ENCODE data around the gene NSMCE1. TPM values are rescaled to one million over a fixed set of nuclear protein-coding genes. Genes with fewer than 3 reads are reported as not detected.
"Not testable (repeated sequence)": the region's sequence is repeated elsewhere in the genome, so short reads cannot be mapped to it uniquely, and the experiment has no call there.

The NSMCE1 gene
- total RNA-seq, 1 donor: 97.7 TPM

DNA sequence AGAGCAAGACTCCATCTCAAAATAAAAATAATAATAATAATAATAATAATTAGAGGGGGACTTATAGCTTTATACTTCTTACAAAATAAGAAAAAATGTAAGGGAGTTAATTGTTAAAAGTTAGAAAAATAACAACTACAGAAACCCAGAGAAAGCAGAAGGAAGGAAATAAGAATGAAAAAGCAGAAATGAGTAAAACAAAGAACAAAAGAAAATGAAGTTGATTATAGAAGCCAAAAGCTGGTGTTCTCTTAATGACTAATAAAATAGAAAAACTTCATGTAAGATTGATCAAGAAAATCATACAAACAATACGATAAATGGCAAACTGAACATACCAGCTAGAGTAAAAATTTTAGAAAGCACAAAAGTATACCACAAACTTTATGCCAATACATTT is 6.8 kb upstream of the NSMCE1 start:
- H3K4me3 ChIP-seq (ENCODE audit: low read depth, low read length): no peak overlapping the region
- TF ChIP-seq, protein P1, sequence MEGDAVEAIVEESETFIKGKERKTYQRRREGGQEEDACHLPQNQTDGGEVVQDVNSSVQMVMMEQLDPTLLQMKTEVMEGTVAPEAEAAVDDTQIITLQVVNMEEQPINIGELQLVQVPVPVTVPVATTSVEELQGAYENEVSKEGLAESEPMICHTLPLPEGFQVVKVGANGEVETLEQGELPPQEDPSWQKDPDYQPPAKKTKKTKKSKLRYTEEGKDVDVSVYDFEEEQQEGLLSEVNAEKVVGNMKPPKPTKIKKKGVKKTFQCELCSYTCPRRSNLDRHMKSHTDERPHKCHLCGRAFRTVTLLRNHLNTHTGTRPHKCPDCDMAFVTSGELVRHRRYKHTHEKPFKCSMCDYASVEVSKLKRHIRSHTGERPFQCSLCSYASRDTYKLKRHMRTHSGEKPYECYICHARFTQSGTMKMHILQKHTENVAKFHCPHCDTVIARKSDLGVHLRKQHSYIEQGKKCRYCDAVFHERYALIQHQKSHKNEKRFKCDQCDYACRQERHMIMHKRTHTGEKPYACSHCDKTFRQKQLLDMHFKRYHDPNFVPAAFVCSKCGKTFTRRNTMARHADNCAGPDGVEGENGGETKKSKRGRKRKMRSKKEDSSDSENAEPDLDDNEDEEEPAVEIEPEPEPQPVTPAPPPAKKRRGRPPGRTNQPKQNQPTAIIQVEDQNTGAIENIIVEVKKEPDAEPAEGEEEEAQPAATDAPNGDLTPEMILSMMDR (IDR thresholded peaks at IDR 0.05; ENCODE audit: insufficient read depth, low read length): no peak
- DNase-seq (ENCODE audit: low read depth): no peak

DNA sequence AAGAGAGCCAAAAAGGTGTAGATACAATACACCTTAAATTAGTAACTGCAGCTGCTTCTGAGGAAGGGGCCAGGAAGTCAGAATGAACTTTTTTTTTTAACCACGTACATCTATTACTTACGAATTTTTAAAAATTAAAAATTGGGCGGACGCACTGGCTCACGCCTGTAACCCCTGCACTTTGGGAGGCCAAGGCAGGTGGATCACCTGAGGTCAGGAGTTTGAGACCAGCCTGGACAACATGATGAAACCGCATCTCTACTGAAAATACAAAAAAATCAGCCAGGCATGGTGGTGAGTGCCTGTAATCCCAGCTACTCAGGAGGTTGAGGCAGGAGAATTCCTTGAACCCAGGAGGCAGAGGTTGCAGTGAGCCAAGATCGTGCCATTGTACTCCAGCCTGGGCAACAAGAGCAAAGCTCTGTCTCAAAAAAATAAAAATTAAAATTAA is 5.9 kb upstream of the NSMCE1 start:
- not testable (repeated sequence) for H3K4me3 ChIP-seq (ENCODE audit: low read depth, low read length); DNase-seq (ENCODE audit: low read depth)

DNA sequence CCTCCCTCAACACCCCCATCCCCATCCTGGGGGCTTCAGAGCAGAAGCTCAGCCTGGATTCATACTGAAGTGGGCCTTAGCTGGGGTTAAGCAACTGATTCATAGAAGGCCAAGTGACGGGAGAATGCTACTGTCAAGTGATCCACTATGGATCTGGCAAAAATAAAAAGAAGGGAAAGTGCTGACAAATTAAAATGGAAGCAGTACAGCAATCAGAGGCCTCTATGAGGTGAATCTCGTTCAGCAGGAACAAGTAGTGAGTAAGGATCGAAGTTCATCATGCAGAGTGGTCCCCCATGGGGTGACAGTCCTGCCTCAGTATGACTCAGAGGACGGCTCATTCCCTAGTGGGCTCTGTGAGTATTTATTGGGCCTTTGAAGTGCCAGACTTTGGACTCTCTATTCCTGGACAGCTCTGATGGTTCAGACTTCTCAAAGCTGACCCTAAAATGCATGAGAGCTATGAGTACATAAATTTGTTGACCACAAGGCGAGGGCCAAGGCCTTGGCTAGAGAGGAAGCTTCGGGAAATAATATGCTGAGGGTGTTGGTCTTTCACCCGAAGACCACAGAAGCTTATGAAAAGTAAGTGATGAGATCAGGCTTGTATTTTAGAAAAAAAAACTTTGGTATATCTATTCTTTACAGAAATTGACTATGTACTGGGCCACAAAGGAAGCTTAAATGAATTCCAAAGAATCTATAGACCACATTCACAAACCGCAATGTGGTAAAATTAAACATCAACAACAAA is 5.3 kb upstream of the NSMCE1 start:
- H3K4me3 ChIP-seq (ENCODE audit: low read depth, low read length): no peak overlapping the region
- TF ChIP-seq, protein P1 (IDR thresholded peaks at IDR 0.05; ENCODE audit: insufficient read depth, low read length): no peak
- DNase-seq (ENCODE audit: low read depth): no peak

DNA sequence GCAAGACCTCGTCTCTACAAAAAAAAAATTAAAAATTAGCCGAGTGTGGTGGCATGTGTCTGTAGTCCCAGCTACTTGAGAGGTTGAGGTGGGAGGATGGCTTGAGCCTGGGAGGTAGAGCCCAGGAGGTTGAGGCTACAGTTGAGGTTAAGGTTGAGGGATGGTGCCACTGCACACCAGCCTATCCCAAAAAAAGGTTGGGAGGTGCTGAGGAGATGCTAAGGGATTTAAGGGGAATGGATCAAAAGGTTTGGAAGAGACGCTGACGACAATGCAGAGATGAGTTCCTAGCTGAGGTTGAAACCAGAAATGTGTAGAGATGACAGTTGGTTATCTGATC is 4.7 kb upstream of the NSMCE1 start:
- TF ChIP-seq, protein P1 (IDR thresholded peaks at IDR 0.05; ENCODE audit: insufficient read depth, low read length): no peak
- no peak overlapping the region for H3K4me3 ChIP-seq (ENCODE audit: low read depth, low read length)
- no peak for DNase-seq (ENCODE audit: low read depth)

DNA sequence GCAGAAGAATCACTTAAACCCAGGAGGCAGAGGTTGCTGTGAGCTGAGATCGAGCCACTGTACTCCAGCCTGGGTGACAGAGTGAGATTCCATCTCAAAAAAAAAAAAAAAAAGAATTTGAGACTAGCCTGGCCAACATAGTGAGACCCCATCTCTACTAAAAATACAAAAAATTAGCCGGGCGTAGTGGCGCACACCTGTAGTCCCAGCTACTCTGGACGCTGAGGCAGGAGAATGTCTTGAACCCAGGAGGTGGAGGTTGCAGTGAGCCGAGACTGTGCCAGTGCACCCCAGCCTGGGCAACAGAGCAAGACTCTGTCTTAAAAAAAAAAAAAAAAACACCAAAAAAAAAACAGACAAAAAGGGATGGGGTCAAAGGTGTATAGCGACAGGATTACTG is 4.1 kb upstream of the NSMCE1 start:
- H3K4me3 ChIP-seq (ENCODE audit: low read depth, low read length); DNase-seq (ENCODE audit: low read depth): not testable (repeated sequence)

DNA sequence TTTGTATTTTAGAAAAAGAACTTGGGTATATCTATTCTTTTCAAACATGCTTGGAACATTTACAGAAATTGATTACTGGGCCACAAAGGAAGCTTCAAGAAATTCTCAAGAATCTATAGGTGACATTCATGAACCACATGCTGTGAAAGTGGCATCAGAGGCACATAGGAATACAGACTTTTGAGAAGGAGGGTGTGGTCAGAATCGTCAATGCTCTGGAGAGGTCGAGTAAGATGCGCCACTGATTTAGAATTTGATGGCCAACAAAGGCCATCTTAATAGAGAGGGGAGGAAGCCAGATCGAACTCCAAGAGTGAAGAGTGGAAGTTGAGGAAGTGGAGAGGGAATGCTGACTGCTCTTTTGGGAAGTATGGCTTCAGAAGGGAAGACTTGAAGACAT is 3.5 kb upstream of the NSMCE1 start:
- no peak for DNase-seq (ENCODE audit: low read depth)
- no peak overlapping the region for H3K4me3 ChIP-seq (ENCODE audit: low read depth, low read length)
- TF ChIP-seq, protein P1 (IDR thresholded peaks at IDR 0.05; ENCODE audit: insufficient read depth, low read length): no peak

DNA sequence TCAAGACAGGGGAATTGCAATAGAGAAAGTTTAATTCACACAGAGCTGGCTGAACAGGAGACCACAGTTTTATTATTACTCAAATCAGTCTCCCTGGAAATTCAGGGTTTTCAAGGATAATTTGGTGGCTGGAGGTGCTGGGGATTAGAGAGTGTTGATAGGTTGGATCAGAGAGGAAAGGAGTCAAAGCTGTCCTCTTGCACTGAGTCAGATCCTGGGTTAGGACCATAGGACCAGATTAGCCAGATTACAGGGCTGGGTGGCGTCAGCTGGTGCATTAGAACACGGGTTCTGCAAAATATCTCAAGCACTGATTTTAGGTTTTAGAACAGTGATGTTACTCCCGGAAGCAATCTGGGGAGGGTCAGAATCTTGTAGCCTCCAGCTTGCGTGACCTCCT is 1.8 kb upstream of the NSMCE1 start:
- no peak overlapping the region for H3K4me3 ChIP-seq (ENCODE audit: low read depth, low read length)
- TF ChIP-seq, protein P1 (IDR thresholded peaks at IDR 0.05; ENCODE audit: insufficient read depth, low read length): no peak

More for the DNA sequence above, 1.8 kb upstream of the NSMCE1 start:
- DNase-seq (ENCODE audit: low read depth): no peak

Data from fibroblast of the aortic adventitia (primary cell).